Liver (tissue), 9 donors: Measurements from ENCODE around the gene MAP4K4. TPM values are rescaled to one million over a fixed set of nuclear protein-coding genes. Genes with fewer than 3 reads are reported as not detected.

Experiments
- DNase-seq: peaks from one replicate; pipeline ENCODE4 v3.0.0-alpha.2; 2017; ENCODE audit warnings: low spot score
- H3K27ac ChIP-seq, 2 donors: one replicate each; pipeline ENCODE4 v1.7.0; 2013; ENCODE audit warnings: inconsistent platforms in 2 of 2, low read length in 2 of 2, control low read depth in 1 of 2, low read depth in 1 of 2, mild to moderate bottlenecking in 1 of 2
- H3K27me3 ChIP-seq, 4 donors: one replicate each; pipeline versions ENCODE4 v1.6.1 to v1.7.0; 2013; ENCODE audit warnings: low read length in 3 of 4, inconsistent platforms in 1 of 4, mild to moderate bottlenecking in 1 of 4, moderate library complexity in 1 of 4; ENCODE audit not compliant: control insufficient read depth in 4 of 4, insufficient read depth in 4 of 4
- H3K36me3 ChIP-seq, 4 donors: one replicate each; pipeline versions ENCODE4 v1.6.1 to v1.7.0; 2013; ENCODE audit warnings: low read length in 3 of 4, mild to moderate bottlenecking in 3 of 4, low read depth in 1 of 4, moderate library complexity in 1 of 4; ENCODE audit not compliant: control insufficient read depth in 4 of 4, insufficient read depth in 3 of 4
- H3K4me1 ChIP-seq, 4 donors: one replicate each; pipeline versions ENCODE4 v1.6.1 to v1.7.0; 2013; ENCODE audit warnings: low read length in 3 of 4, mild to moderate bottlenecking in 3 of 4, moderate library complexity in 1 of 4; ENCODE audit not compliant: control insufficient read depth in 4 of 4, insufficient read depth in 4 of 4
- H3K4me3 ChIP-seq, 3 donors: one replicate each; pipeline versions ENCODE4 v1.6.1 to v1.7.0; 2013; ENCODE audit warnings: low read length in 3 of 3, control low read depth in 1 of 3, low read depth in 1 of 3, mild to moderate bottlenecking in 1 of 3
- H3K9ac ChIP-seq, 2 donors: one replicate each; pipeline ENCODE4 v1.7.0; 2013; ENCODE audit warnings: low read length in 2 of 2, mild to moderate bottlenecking in 2 of 2, moderate library complexity in 2 of 2, control low read depth in 1 of 2, low read depth in 1 of 2
- H3K9me3 ChIP-seq, 4 donors: one replicate each; pipeline versions ENCODE4 v1.6.1 to v1.7.0; 2013; ENCODE audit warnings: low read length in 3 of 4; ENCODE audit not compliant: control insufficient read depth in 4 of 4
- FOXA2 ChIP-seq: IDR thresholded peaks from 2 replicates; pipeline ENCODE4 v1.6.1; 2016; ENCODE audit warnings: antibody characterized with exemption
- HNF4A ChIP-seq, 2 donors: conservative IDR thresholded peaks; 2 replicates each; pipeline ENCODE4 v1.6.1; 2016; ENCODE audit warnings: antibody characterized with exemption in 2 of 2, mild to moderate bottlenecking in 2 of 2
- NR2F2 ChIP-seq: IDR thresholded peaks from 2 replicates; pipeline ENCODE4 v1.6.1; 2016; ENCODE audit warnings: antibody characterized with exemption
- RAD21 ChIP-seq, 2 donors: IDR thresholded peaks; 2 replicates each; pipeline ENCODE4 v1.6.1; 2016; ENCODE audit warnings: antibody characterized with exemption in 2 of 2, mild to moderate bottlenecking in 2 of 2
- RXRA ChIP-seq, 2 donors: IDR thresholded peaks; 2 replicates each; pipeline ENCODE4 v1.6.1; 2017 to 2018; ENCODE audit warnings: antibody characterized with exemption in 2 of 2, mild to moderate bottlenecking in 1 of 2
- SP1 ChIP-seq: IDR thresholded peaks from 2 replicates; pipeline ENCODE4 v1.6.1; 2018; ENCODE audit warnings: antibody characterized with exemption, mild to moderate bottlenecking
- TAF1 ChIP-seq: conservative IDR thresholded peaks from 2 replicates; pipeline ENCODE4 v1.6.1; 2016; ENCODE audit warnings: antibody characterized with exemption, mild to moderate bottlenecking
- YY1 ChIP-seq: IDR thresholded peaks from 2 replicates; pipeline ENCODE4 v1.6.1; 2016; ENCODE audit warnings: antibody characterized with exemption, mild to moderate bottlenecking
- WGBS: extraction: QIAGEN DNeasy Blood & Tissue Kit; methylation state at CpG from one replicate; pipeline ENCODE4 v1.1.7; 2013; 5-methylcytosine and 5-hydroxymethylcytosine counted together
- polyA plus RNA-seq, 2 donors: library from polyadenylated mRNA; stranded (reverse) in 1 of 2; unstranded in 1 of 2; fragments of 200-250 nt in 1 of 2; fragments of >200 nt in 1 of 2; fragmentation: Nextera tagmentation in 1 of 2; extraction: Ambion mirVana in 1 of 2; gene quantifications; one replicate each; pipeline versions ENCODE4 v1.2.1 to v1.2.3, GENCODE V29; 2013 to 2015
- total RNA-seq, 2 donors: library from RNA; depleted of rRNA; stranded (reverse); fragments of >200 nt; gene quantifications; one replicate each; pipeline ENCODE4 v1.2.3, GENCODE V29; 2014
- TF ChIP-seq, protein P1 (sequence below): fragments of 150-350 bp; IDR thresholded peaks from 2 replicates; pipeline ENCODE4 v1.5.1; 2017; ENCODE audit warnings: improper control_type of control experiment, low read depth, low read length; ENCODE audit not compliant: missing input control
- TF ChIP-seq, protein P2 (sequence below): IDR thresholded peaks from 2 replicates; pipeline ENCODE4 v1.6.1; 2016; ENCODE audit warnings: antibody characterized with exemption
- TF ChIP-seq, protein P3 (sequence below): IDR thresholded peaks from 2 replicates; pipeline ENCODE4 v1.6.1; 2016; ENCODE audit warnings: antibody characterized with exemption, mild to moderate bottlenecking
- donor health status: healthy.
- donor health status: healthy.
- donor health status: healthy.
- donor health status: healthy.
- donor health status: healthy.

MAP4K4 gene
- total and polyA plus RNA-seq, 4 donors = 9.1 to 40.0 (median 23.6) TPM

DNA sequence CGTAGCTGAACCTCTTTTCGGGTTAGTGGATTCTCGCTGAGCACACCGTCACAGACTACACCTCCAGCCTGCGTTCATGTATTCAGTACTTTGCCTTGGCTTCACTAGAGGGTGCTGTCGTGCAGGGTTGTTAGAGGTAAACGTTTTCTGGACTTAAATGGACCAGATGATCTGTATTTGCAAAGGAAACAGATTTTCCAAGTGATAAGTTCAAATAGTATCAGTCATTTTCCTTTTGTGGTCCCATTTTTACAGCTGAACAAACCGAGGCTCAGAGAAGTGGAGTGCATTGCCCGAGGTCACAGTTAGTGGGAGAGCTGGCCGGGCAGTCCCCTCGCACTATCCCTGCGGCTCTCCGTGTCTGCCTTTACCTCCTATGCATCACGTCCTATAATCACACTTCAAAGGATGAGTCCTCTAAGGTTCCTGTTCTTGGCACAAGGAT, 125.9 kb downstream of the MAP4K4 start:
- H3K4me1 ChIP-seq = peaks cover 5 to 30% (median 10%) of the 10 kb centered on the region in 4 donors
- peaks cover 1 to 21% (median 4%) of the 10 kb centered on the region in 4 donors for H3K36me3 ChIP-seq
- peak; percentile 62 for DNase-seq
- WGBS = 39% methylated on average over 14 of the region's 14 CpGs
- no peaks in the 10 kb centered on the region for H3K9me3 ChIP-seq
- TF ChIP-seq HNF4A (conservative IDR thresholded peaks at IDR 0.05) = peak; percentile 25 to 49
- TF ChIP-seq RXRA (IDR thresholded peaks at IDR 0.05) = peak; percentile 63 to 86
- no peak for TF ChIP-seq NR2F2
- no peak for TF ChIP-seq YY1
- peak; percentile 80 to 92 for TF ChIP-seq RAD21 (IDR thresholded peaks at IDR 0.05)
- TF ChIP-seq SP1 = no peak
- TF ChIP-seq, protein P1, sequence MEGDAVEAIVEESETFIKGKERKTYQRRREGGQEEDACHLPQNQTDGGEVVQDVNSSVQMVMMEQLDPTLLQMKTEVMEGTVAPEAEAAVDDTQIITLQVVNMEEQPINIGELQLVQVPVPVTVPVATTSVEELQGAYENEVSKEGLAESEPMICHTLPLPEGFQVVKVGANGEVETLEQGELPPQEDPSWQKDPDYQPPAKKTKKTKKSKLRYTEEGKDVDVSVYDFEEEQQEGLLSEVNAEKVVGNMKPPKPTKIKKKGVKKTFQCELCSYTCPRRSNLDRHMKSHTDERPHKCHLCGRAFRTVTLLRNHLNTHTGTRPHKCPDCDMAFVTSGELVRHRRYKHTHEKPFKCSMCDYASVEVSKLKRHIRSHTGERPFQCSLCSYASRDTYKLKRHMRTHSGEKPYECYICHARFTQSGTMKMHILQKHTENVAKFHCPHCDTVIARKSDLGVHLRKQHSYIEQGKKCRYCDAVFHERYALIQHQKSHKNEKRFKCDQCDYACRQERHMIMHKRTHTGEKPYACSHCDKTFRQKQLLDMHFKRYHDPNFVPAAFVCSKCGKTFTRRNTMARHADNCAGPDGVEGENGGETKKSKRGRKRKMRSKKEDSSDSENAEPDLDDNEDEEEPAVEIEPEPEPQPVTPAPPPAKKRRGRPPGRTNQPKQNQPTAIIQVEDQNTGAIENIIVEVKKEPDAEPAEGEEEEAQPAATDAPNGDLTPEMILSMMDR = peak; percentile 73
- no peak for TF ChIP-seq TAF1
- H3K27me3 ChIP-seq = no peaks in the 10 kb centered on the region
- H3K4me3 ChIP-seq = no peak overlapping the region
- no peak overlapping the region for H3K9ac ChIP-seq
- H3K27ac ChIP-seq = peak overlapping the region; percentile 3 to 15

DNA sequence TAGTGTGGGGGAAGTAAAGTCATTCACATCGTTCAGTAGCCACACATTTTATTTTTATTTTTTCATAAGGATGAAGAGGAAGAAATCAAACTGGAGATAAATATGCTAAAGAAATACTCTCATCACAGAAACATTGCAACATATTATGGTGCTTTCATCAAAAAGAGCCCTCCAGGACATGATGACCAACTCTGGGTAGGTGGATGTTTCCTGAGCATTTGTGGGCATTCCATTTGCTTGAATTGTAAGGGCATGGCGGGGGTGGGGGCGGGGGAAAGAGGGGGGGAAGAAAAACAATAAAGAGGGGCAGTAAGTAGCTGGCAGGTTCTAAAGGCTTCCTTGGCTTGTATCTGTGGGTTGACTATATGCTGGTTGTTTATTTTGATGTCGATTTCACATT, 126.4 kb downstream of the MAP4K4 start:
- Histone ChIP-seq H3K36me3 (peaks cover 1 to 21% (median 4%) of the 10 kb centered on the region in 4 donors), H3K4me3 (no peak overlapping the region), H3K4me1 (peaks cover 2 to 30% (median 10%) of the 10 kb centered on the region in 4 donors), H3K27ac (no peak overlapping the region), H3K27me3 (no peaks in the 10 kb centered on the region), H3K9ac (no peak overlapping the region), H3K9me3 (no peaks in the 10 kb centered on the region)
- DNase-seq = no peak
- 89% methylated on average over 4 of the region's 4 CpGs for WGBS
- no peak for TF ChIP-seq FOXA2
- TF ChIP-seq HNF4A (conservative IDR thresholded peaks at IDR 0.05) = no peak
- no peak for TF ChIP-seq TAF1
- TF ChIP-seq, protein P2, sequence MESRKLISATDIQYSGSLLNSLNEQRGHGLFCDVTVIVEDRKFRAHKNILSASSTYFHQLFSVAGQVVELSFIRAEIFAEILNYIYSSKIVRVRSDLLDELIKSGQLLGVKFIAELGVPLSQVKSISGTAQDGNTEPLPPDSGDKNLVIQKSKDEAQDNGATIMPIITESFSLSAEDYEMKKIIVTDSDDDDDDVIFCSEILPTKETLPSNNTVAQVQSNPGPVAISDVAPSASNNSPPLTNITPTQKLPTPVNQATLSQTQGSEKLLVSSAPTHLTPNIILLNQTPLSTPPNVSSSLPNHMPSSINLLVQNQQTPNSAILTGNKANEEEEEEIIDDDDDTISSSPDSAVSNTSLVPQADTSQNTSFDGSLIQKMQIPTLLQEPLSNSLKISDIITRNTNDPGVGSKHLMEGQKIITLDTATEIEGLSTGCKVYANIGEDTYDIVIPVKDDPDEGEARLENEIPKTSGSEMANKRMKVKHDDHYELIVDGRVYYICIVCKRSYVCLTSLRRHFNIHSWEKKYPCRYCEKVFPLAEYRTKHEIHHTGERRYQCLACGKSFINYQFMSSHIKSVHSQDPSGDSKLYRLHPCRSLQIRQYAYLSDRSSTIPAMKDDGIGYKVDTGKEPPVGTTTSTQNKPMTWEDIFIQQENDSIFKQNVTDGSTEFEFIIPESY = no peak
- TF ChIP-seq YY1 = no peak
- TF ChIP-seq, protein P3, sequence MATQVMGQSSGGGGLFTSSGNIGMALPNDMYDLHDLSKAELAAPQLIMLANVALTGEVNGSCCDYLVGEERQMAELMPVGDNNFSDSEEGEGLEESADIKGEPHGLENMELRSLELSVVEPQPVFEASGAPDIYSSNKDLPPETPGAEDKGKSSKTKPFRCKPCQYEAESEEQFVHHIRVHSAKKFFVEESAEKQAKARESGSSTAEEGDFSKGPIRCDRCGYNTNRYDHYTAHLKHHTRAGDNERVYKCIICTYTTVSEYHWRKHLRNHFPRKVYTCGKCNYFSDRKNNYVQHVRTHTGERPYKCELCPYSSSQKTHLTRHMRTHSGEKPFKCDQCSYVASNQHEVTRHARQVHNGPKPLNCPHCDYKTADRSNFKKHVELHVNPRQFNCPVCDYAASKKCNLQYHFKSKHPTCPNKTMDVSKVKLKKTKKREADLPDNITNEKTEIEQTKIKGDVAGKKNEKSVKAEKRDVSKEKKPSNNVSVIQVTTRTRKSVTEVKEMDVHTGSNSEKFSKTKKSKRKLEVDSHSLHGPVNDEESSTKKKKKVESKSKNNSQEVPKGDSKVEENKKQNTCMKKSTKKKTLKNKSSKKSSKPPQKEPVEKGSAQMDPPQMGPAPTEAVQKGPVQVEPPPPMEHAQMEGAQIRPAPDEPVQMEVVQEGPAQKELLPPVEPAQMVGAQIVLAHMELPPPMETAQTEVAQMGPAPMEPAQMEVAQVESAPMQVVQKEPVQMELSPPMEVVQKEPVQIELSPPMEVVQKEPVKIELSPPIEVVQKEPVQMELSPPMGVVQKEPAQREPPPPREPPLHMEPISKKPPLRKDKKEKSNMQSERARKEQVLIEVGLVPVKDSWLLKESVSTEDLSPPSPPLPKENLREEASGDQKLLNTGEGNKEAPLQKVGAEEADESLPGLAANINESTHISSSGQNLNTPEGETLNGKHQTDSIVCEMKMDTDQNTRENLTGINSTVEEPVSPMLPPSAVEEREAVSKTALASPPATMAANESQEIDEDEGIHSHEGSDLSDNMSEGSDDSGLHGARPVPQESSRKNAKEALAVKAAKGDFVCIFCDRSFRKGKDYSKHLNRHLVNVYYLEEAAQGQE = no peak
